CD4-positive, alpha-beta T cell treated with Interleukin-4 for 1 hour (primary cell): ENCODE measurements around the gene PPARG.
"Not testable (repeated sequence)": the region's sequence is repeated elsewhere in the genome, so short reads cannot be mapped to it uniquely, and the experiment has no call there.

ENCODE experiments used
- DNase-seq, 2 donors: peaks; one replicate each; pipeline ENCODE4 v3.0.0-alpha.2; 2020 to 2022

The PPARG gene

DNA sequence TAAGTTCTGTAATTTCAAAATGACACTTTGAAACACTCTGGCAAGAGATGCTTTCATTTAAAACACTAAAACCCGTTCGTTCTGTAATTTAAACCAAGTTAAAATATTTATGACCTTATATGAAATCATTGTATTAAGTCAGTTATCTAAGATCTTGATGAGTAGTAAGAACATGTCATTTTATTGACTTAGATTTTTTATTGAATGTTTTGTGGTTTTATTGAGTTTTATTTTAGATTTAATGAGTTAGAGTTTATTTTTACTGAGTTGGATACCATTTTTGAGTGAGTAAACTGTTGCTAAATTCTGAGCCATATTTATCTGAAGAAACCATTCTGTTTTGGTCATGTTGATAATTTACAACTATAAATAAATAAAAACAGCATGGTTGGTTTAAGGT is 94.3 kb downstream of the PPARG start:
- DNase-seq: no peak

DNA sequence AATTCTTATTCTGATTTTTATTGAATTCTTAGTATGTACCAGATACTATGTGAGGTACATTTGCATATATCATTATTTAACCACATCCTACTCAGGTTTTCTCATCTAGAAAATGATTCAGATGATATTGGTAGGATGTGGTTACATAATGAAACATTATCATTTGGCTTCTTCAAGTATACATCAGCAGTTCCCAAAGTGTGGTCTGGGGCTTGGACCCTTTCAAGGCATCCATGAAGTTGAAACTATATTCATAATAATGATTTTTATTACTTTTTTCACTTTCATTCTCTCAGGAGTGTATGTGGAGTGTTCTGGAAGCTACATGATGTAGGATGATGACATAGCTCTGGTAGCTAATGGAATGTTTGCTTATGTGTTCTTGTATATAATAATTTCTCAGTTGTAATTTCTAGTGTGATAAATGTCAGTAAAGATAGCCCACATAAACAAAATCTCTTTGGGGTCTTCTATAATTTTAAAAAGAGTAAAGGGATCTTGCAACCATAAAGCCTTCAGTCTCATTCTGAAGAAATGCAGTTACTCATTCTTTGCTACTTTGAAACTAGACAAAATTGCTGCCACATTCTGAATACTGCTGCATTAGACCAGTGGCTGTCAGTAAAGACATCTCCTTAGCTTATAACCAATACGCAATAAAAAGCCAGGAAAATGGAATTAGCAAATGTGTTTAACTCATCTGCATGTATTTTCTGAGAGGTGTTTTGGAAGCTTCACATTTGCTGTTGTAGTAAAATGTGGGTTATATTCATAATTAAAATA is 95.8 kb downstream of the PPARG start:
- DNase-seq: peak in 1 of 2 donors; percentile 11

DNA sequence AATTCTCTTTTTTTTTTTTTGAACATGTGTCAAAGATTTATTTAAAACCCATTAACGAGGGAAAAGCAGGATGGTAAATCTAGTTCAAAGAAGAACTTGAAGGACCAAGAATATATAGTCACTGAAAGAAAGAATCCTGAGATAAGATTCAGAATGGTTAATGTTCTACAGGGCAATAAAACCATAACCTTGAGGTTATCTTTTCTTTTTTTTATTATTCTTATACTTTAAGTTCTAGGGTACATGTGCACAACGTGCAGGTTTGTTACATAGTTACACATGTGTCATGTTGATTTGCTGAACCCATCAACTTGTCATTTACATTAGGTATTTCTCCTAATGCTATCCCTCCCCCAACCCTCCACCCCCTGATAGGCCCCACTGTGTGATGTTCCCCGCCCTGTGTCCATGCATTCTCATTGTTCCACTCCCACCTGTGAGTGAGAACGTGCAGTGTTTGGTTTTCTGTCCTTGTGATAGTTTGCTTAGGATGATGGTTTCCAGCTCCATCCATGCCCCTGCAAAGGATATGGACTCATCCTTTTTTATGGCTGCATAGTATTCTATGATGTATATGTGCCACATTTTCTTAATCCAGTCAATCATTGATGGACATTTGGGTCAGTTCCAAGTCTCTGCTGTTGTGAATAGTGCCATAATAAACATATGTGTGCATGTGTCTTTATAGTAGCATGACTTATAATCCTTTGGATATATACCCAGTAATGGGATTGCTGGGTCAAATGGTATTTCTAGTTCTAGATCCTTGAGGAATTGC is 97.8 kb downstream of the PPARG start:
- not testable (repeated sequence) for DNase-seq

DNA sequence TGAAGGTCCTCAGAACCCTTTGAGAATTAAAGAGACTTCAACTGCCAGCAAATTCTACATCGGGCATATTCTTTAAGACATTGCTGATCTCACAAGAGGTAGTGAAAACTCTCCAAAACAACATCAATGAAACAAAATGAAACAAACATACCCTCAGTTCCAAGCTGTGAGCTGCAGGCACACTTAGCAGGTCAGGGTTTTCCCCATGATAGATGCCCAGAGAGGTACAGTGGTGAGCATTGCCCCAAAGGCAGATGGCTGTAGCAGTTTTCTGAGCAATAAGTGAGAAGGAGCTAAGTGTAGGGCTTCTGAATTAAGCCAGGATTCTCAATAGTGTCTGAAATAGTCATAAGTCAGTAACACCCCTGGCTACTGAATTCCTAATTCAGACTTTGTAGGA is 99.3 kb downstream of the PPARG start:
- DNase-seq: no peak

DNA sequence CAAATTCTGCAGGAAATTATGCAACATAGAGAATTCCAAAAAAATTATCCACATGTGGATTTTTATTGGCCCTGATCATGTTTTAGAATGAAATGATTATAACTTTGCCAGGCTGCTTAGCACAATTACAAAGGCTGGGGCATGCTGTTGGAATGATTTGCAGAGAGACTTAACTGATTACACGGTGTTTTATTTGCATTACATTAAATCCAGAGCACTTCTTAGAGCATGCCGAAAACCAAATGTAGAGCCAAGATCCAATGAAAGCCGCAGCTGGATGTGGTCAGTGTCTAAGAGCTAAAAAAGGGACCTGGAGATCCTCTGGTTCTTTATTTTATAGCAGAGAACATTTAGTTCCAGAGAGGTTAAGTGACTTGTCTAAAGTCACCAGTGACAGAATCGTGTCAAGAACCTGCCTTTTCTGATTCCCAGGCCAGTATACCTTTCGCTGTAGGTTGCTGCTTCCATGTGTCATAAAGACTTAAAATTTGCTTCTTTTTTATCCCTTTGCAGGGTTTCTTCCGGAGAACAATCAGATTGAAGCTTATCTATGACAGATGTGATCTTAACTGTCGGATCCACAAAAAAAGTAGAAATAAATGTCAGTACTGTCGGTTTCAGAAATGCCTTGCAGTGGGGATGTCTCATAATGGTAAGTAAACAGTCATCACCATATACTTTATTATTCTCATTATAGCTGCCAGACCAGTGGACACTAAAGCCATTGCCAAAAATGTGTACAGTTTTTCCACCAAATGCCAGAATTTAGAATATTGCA is 103.4 kb downstream of the PPARG start:
- DNase-seq: no peak

DNA sequence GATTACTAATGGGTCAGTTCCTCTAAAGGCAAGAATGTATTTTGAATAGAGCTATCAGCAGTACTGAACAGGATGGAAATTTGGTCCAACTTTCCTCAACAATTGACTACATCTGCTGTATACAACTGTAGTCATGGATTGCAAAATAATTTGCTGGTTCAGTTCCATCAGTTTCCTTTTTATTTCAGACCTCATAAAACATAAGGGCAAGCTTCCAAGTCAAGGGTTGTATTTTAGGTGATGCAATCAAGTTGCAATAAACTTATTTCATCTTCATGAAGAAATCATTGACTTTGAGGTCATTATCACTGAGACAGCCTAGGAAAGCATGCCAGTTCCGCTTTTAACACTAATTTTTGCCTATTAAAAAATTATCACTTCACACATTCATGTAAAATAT is 105.0 kb downstream of the PPARG start:
- no peak for DNase-seq

DNA sequence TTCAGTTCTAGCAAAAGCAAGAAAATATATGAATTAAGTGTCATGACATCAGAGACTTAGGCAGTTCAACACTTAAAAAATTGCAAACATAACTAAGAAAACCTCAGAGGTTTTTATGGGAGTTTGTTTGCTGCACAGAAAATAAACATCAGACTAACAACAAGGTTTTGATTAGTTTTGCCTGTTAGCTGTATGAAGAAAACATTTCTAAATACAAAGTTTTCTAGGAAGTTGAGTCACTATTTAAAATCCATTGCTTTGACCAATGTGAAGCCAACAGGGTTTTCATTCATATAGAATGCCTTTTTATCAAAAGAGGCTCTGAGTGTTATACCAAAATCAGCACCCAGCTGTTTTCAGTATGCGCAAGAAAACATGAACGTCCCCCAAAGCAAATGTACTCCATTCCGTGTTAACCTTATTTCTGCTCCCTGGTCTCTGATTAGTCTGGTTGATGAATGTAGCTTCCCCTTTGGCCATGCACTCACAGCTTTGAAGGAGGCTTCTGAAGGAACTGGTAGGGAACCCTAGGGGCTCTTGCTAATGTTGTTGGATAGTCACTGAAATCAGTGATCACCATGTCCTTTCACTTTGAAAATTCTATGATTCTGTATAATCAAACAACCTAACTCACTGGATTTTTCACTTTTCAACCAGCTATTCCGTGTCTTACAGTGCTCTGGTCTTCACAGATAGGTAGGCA is 105.8 kb downstream of the PPARG start:
- DNase-seq: no peak

DNA sequence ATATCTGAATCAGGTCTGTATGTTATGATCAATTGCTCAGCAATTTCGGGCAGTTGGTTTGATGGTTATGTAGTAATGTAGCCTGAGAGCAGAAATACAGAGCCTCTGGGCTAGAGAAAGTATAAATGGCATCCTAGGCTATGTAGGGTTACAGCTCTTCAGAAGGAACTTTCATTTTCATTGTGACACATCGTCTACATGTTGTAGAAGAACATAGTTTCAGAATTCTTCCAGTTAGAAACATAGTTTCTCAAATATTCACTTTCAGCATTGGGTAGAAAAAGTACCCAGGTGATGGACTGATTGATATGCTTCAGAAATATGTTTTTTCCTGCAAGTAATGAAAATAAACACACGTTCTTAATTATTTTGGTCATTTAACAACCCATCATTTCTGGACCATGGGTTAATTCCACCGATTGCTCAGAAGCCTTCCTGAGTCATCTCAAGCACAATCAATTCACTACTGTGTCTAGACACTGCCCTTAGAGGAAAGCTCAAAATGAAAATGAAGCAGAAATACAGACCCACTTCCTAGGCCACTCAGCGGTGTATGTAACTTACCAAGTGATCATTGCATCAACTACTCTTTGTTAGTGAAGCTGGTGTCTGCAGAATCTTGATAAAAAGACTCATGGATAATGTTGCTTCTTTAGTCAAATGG is 106.6 kb downstream of the PPARG start:
- DNase-seq: no peak

DNA sequence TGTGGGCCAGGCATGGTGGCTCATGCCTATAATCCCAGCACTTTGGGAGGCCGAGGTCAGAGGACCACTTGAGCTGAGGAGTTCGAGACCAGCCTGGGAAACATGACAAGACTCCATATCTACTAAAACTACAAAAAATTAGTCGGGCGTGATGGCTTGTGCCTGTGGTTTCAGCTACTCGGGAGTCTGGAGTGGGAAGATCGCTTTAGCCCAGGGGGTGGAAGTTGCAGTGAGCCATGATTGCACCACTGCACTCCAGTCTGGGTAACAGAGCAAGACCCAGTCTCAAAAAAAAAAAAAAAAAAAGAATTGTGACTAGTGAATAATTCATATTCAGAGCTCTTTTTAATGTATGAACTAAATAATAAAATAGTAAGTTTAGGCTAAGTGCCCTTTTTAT is 107.6 kb downstream of the PPARG start:
- no peak for DNase-seq

DNA sequence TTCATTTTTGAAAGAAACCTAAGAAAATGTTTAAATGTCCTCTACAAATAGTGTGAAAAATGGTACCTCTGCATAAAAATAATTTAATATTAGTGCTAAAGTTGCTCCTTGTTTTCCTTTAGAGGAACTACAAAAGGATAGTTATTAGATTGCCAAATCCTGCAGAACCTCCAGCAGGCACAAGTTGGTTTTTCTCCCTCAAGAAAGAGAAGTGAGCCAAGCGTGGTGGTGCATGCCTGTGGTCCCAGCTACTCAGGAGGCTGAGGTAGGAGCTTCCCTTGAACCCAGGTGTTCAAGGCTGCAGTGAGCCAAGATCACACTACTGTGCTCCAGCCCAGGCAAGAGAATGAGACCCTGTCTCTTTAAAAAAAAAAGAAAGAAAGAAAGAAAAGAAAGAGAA is 110.4 kb downstream of the PPARG start:
- DNase-seq: no peak

DNA sequence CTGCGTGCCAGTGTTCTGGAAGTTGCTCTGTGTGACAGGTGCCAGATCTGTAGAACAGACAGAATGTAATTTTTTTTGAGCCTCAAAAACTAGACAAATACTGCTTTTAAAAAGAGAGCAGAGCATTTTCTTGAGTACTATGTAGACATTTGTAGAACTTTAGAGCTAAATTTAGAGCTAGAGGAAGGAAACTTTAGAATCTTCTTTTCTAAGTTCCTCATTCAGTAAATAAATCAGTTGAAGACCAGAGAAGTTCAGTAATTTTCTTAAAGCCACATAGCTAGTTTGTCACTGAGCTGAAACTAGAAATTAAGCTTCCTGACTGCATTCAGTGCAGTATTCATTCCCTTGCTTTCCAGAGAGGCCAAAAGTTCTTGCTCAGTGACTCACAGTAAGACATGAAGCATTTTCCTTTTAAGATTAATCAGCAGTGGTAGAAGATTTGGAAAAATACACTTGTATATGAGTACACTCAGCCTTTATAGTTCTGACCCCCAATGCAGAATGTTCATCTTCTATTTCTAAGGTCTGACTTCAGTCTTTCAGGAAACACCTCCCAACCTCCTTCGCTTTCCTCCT is 111.8 kb downstream of the PPARG start:
- DNase-seq: no peak

DNA sequence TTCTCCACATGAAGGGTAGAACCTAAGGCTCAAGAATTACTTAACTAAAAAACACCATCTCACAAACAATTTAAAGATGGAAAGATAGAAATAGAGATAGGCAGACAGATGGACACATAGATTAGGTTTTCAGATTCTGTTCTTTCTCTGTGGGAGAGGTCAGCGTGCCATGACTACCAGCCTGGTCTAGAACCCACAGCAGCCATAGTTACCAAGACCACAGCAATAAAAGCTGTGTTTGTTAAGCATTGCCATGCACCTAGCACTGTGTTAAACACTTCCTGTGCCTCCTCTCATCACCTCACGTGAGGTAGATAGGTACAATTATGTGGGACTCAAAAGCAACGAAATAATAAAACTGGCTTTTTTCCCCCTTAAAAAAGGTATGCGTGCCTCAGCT is 112.3 kb downstream of the PPARG start:
- DNase-seq: no peak

DNA sequence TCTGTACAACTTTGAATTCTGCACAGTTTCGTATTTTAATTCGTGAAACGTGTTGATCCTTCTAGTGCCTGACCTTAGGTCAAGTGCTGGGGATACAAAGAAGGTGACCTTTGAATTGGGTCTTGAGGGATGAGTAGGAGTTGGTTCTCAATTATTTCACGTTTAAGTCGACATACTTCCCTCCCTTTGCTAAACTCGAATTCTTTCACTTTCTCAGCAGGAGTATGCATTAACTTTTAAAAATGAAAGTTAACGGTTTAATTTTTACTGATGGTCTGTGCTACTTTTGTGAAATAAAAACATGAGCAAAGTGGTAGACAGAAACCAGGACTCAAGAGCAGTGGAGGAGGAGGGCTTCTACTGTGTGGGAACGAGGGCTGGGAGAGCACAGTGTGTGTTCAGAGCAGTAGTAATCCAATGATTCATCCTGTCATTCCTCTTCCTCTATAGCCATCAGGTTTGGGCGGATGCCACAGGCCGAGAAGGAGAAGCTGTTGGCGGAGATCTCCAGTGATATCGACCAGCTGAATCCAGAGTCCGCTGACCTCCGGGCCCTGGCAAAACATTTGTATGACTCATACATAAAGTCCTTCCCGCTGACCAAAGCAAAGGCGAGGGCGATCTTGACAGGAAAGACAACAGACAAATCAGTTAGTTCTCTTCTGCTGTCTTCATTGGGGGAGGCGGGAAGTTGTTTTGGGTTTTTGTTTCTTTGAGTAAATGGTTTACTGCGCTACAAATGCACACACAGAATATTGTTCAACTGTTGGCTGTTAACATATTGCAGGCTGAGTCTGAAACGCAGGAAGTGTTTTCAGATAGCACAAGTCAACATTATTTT is 116.8 kb downstream of the PPARG start:
- peak in 1 of 2 donors; percentile 61 for DNase-seq

DNA sequence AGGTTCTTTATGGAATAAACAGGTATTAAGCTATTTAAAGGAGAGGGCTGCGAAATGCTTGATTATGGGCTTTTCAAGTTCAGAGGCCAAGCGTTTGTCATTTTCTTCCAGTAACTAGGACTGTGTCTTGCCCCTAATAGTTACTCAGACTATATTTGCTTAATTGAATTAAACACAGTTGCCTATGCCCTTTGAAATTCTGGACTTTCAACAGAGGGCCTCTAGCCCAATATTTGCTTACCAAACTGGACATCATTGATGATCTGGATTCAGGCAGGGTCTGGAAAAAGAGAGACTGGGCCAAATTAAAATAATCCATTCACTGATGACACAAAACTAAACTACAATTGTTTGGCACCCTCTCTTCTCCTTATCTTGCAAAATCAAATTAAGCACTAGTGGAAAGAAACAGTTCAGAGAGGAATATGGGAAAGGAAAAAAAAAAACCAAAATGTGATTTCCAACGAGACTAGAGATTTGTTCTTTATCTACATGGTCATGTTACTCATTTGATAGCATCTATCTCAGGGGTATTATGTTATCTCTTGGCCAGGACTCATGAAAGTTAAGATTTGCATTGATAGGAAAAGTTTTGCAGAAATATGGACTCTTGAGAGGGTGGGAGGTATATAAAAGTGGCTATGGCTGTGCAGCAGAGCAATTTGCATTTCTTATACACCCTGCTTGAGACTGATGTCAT is 120.3 kb downstream of the PPARG start:
- DNase-seq: no peak

DNA sequence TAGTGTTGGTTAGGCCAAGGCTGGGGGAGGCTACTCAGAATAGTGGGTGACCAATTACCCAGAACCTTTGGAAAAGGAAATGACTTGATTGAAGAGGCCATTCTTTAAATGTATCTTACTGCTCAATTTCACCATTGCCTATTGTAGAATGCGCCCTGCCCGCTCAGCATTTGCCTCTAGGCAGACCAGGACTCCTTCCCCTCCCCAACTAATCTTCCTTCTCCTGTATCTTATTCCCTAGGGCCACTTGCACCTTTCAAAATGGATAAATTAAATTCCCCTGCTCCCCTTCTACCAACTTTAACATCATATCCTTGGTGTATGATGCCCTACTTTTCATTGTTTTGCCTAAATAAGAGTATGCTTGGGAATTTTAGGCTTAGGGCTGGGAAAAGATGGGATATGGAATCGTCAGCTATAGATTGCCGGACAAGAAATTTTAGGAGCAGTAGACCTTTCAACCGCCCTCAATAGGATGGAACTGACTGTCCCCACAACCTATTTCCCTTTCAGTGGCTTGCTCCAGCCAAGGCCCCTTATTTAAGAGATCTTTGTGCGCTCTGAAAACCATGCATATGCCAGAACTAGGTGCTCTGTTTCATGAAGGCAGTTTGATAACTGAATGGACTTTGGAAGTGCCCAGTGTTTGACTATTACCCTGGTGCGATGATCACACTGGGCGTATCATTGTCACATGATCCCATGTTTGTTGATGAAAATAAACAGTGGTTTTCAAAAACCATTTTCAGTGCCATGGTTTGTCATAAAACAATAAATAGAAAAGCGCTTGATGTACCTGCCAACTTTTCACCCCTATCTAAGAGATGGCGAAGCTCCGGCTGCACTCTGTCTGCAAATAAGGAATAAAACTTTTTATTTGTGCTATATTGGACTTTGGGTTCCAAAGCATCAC is 121.1 kb downstream of the PPARG start:
- DNase-seq: no peak

DNA sequence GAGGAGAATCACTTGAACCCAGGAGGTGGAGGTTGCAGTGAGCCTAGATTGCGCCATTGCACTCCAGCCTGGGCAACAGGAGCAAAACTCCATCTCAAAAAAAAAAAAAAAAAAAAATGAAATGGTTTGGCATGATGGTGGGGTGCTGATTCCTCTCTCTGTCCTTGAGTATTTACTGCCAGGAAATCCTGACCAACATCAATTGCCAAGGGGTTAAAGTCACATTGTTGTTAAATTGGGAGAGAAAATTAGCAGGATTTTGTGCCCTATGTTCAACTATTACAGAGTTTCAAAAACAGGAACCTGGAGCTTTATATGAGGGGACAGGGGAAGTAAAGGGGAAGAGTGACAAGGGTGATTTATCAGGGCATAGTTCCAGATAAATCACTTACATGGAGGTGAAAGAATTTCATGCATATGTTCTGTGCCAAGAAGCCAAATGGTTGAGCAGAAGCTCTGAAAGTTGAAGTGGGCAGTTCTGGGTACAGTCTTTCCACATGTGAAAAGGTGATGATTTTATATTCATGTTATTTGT is 124.9 kb downstream of the PPARG start:
- DNase-seq: no peak

DNA sequence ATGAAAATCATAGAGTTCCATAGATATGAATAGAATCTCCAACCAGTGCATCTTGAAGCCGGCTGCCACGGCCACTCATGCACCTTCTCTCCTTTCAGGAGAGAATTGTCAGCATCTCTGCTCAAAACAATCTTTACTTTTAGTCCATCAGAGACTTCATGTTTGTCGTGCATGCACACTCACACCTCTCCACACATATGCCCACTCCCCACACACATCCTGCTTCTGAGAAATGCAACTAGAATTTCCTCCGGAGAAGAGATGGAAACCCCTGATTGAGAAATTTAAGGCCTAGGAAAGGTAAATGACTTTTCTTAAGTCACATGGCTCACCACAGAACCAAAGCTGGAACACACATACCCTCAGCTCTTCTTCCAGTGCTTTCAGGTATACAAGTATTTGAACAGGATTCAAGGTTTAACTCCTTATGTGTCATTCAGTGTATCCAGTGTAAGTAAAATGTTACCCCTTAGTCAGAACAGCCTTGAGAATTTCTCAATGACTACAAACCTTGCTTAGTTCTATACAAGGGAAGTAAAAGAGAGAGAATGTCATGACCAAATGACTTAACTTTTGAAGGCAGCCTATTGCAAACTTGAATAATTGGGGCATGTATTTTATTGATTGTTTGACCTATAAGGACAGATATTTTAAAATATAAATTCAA is 126.3 kb downstream of the PPARG start:
- no peak for DNase-seq

DNA sequence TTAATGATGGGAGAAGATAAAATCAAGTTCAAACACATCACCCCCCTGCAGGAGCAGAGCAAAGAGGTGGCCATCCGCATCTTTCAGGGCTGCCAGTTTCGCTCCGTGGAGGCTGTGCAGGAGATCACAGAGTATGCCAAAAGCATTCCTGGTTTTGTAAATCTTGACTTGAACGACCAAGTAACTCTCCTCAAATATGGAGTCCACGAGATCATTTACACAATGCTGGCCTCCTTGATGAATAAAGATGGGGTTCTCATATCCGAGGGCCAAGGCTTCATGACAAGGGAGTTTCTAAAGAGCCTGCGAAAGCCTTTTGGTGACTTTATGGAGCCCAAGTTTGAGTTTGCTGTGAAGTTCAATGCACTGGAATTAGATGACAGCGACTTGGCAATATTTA is 127.9 kb downstream of the PPARG start:
- DNase-seq: no peak
